IMR-90 (cell line): ENCODE data around the gene ACHE.
A peak's percentile ranks its signal among the peaks of the same experiment; 100 is the strongest.

Source experiments
- BHLHE40 ChIP-seq: fragments of 150-350 bp; IDR thresholded peaks from 2 replicates; pipeline ENCODE4 v1.6.1; 2016; ENCODE audit warnings: mild to moderate bottlenecking, low read depth, low read length
- CEBPB ChIP-seq: IDR thresholded peaks from 2 replicates; pipeline ENCODE4 v1.6.1; 2012; ENCODE audit warnings: low read depth, low read length, improper control_type of control experiment
- CHD1 ChIP-seq: IDR thresholded peaks from 2 replicates; pipeline ENCODE4 v1.6.1; 2012; ENCODE audit warnings: low read depth, low read length, improper control_type of control experiment
- CTCF ChIP-seq: conservative IDR thresholded peaks from 2 replicates; pipeline ENCODE4 v1.5.1; 2012; ENCODE audit warnings: mild to moderate bottlenecking, low read depth, low read length, improper control_type of control experiment
- FOS ChIP-seq: fragments of 150-350 bp; IDR thresholded peaks from 2 replicates; pipeline ENCODE4 v1.6.1; 2016; ENCODE audit warnings: low read depth, low read length
- MAFK ChIP-seq: IDR thresholded peaks from 2 replicates; pipeline ENCODE4 v1.6.1; 2012; ENCODE audit warnings: low read depth, low read length, improper control_type of control experiment
- MAZ ChIP-seq: IDR thresholded peaks from 2 replicates; pipeline ENCODE4 v1.6.1; 2012; ENCODE audit warnings: low read depth, mild to moderate bottlenecking, low read length, improper control_type of control experiment, moderate library complexity, borderline replicate concordance
- MXI1 ChIP-seq: IDR thresholded peaks from 2 replicates; pipeline ENCODE4 v1.6.1; 2012; ENCODE audit warnings: low read depth, mild to moderate bottlenecking, low read length, moderate library complexity, borderline replicate concordance
- POLR2A ChIP-seq: IDR thresholded peaks from 2 replicates; pipeline ENCODE4 v1.6.1; 2012; ENCODE audit warnings: mild to moderate bottlenecking, low read depth, low read length
- RAD21 ChIP-seq: IDR thresholded peaks from 2 replicates; pipeline ENCODE4 v1.6.1; 2012; ENCODE audit warnings: low read length, improper control_type of control experiment
- RCOR1 ChIP-seq: IDR thresholded peaks from 2 replicates; pipeline ENCODE4 v1.6.1; 2012; ENCODE audit warnings: mild to moderate bottlenecking, low read length, improper control_type of control experiment; ENCODE audit not compliant: insufficient replicate concordance
- RFX5 ChIP-seq: IDR thresholded peaks from 2 replicates; pipeline ENCODE4 v1.8.0; 2012; ENCODE audit warnings: low read depth, mild to moderate bottlenecking, low read length, moderate library complexity
- SMC3 ChIP-seq: fragments of 150-350 bp; IDR thresholded peaks from 2 replicates; pipeline ENCODE4 v1.6.1; 2016; ENCODE audit warnings: low read depth, mild to moderate bottlenecking, antibody characterized with exemption, low read length, moderate library complexity
- USF2 ChIP-seq: fragments of 150-350 bp; IDR thresholded peaks from 2 replicates; pipeline ENCODE4 v1.6.1; 2017; ENCODE audit warnings: mild to moderate bottlenecking, antibody characterized with exemption, low read length, low read depth

- TF ChIP-seq CTCF, result no peak
- TF ChIP-seq RAD21, result no peak
- no peak for TF ChIP-seq POLR2A
- no peak for TF ChIP-seq USF2
- peak; percentile 58 for TF ChIP-seq MAFK
- TF ChIP-seq CEBPB, result no peak
- TF ChIP-seq CHD1, result no peak
- TF ChIP-seq SMC3, result no peak
- TF ChIP-seq RFX5, result no peak
- no peak for TF ChIP-seq RCOR1
- TF ChIP-seq MAZ, result no peak
- TF ChIP-seq FOS, result no peak
- TF ChIP-seq MXI1, result no peak
- TF ChIP-seq BHLHE40, result no peak
Measured at GRCh38 chr7:100863406-100863950, 32.2 kb downstream of the ACHE start.
